Measurements from ENCODE around the gene IGFBP4.
"Not testable (repeated sequence)": the region's sequence is repeated elsewhere in the genome, so short reads cannot be mapped to it uniquely, and the experiment has no call there.

The IGFBP4 gene

GRCh38 chr17:40443196-40443987 is at the start of gene IGFBP4:
Gene IGFBP4, plus strand, starts transcription at chr17:40443450. Its CDS starts 286 bp downstream, at chr17:40443736.
- in situ Hi-C loops (cut with HindIII; ENCODE audit: low sequenced_read_pairs), result no loop called here

- in situ Hi-C loops (cut with HindIII; ENCODE audit: low sequenced_read_pairs), result no loop called here
Measured at GRCh38 chr17:40399185-40399584, 44.1 kb upstream of the IGFBP4 start.

- in situ Hi-C loops (cut with HindIII; ENCODE audit: low sequenced_read_pairs), result no loop called here
Measured at GRCh38 chr17:40402668-40403067, 40.6 kb upstream of the IGFBP4 start.

- in situ Hi-C loops (cut with HindIII; ENCODE audit: low sequenced_read_pairs), result no loop called here
Measured at GRCh38 chr17:40404003-40404402, 39.2 kb upstream of the IGFBP4 start.

- in situ Hi-C loops (cut with HindIII; ENCODE audit: low sequenced_read_pairs), result no loop called here
Measured at GRCh38 chr17:40407460-40407859, 35.8 kb upstream of the IGFBP4 start.

GRCh38 chr17:40409540-40409939 is 33.7 kb upstream of the IGFBP4 start:
- in situ Hi-C loops (cut with HindIII; ENCODE audit: low sequenced_read_pairs), result not testable (repeated sequence)

- in situ Hi-C loops (cut with HindIII; ENCODE audit: low sequenced_read_pairs), result no loop called here
Measured at GRCh38 chr17:40410082-40410481, 33.2 kb upstream of the IGFBP4 start.

- in situ Hi-C loops (cut with HindIII; ENCODE audit: low sequenced_read_pairs), result no loop called here
Measured at GRCh38 chr17:40411821-40412220, 31.4 kb upstream of the IGFBP4 start.

- in situ Hi-C loops (cut with HindIII; ENCODE audit: low sequenced_read_pairs), result no loop called here
Measured at GRCh38 chr17:40412880-40413279, 30.4 kb upstream of the IGFBP4 start.

- in situ Hi-C loops (cut with HindIII; ENCODE audit: low sequenced_read_pairs), result not testable (repeated sequence)
Measured at GRCh38 chr17:40414312-40414711, 28.9 kb upstream of the IGFBP4 start.

- in situ Hi-C loops (cut with HindIII; ENCODE audit: low sequenced_read_pairs), result loop anchor here (5.0 kb wide), 1 partner anchor 113 kb away; no protein-coding TSS in a partner anchor
Measured at GRCh38 chr17:40415390-40415789, 27.9 kb upstream of the IGFBP4 start.

GRCh38 chr17:40416671-40417070 is 26.6 kb upstream of the IGFBP4 start:
- in situ Hi-C loops (cut with HindIII; ENCODE audit: low sequenced_read_pairs), result loop anchor here (5.0 kb wide), 1 partner anchor 114 kb away; no protein-coding TSS in a partner anchor

- in situ Hi-C loops (cut with HindIII; ENCODE audit: low sequenced_read_pairs), result loop anchor here (5.0 kb wide), 1 partner anchor 115 kb away; no protein-coding TSS in a partner anchor
Measured at GRCh38 chr17:40417258-40417608, 26.0 kb upstream of the IGFBP4 start.

GRCh38 chr17:40417609-40418427 is 25.4 kb upstream of the IGFBP4 start, which contains the start of gene TOP2A:
Gene TOP2A, minus strand, starts transcription at chr17:40417896. Its CDS starts 105 bp downstream, at chr17:40417791.
- in situ Hi-C loops (cut with HindIII; ENCODE audit: low sequenced_read_pairs), result loop anchor here (5.0 kb wide), 1 partner anchor 116 kb away; no protein-coding TSS in a partner anchor

- in situ Hi-C loops (cut with HindIII; ENCODE audit: low sequenced_read_pairs), result loop anchor here (5.0 kb wide), 1 partner anchor 116 kb away; no protein-coding TSS in a partner anchor
Measured at GRCh38 chr17:40418428-40418706, 24.9 kb upstream of the IGFBP4 start.

GRCh38 chr17:40419559-40420331 is 23.5 kb upstream of the IGFBP4 start:
- in situ Hi-C loops (cut with HindIII; ENCODE audit: low sequenced_read_pairs), result loop anchor here (5.0 kb wide), 1 partner anchor 117 kb away; no protein-coding TSS in a partner anchor

- in situ Hi-C loops (cut with HindIII; ENCODE audit: low sequenced_read_pairs), result no loop called here
Measured at GRCh38 chr17:40422990-40423633, 20.1 kb upstream of the IGFBP4 start.

- in situ Hi-C loops (cut with HindIII; ENCODE audit: low sequenced_read_pairs), result no loop called here
Measured at GRCh38 chr17:40425741-40426140, 17.5 kb upstream of the IGFBP4 start.

- in situ Hi-C loops (cut with HindIII; ENCODE audit: low sequenced_read_pairs), result no loop called here
Measured at GRCh38 chr17:40427002-40427491, 16.2 kb upstream of the IGFBP4 start.

Measured in endothelial cell of hepatic sinusoid (primary cell).